KMS-11 (cell line): Measurements from ENCODE around the gene WDR48.

ENCODE experiments used
- H2AFZ ChIP-seq: fragments of 200-600 bp; sonication (generic); 2 replicates; pipeline ENCODE4 v1.6.1; 2016; ENCODE audit warnings: antibody characterized with exemption, mixed run types, low read depth
- H3K27ac ChIP-seq: fragments of 200-600 bp; sonication (generic); 2 replicates; pipeline ENCODE4 v1.6.1; 2016; ENCODE audit warnings: mild to moderate bottlenecking, mixed run types
- H3K27me3 ChIP-seq: fragments of 200-600 bp; sonication (generic); 2 replicates; pipeline ENCODE4 v1.6.1; 2017; ENCODE audit warnings: mild to moderate bottlenecking, low read depth, mixed run types, moderate library complexity; ENCODE audit not compliant: insufficient read depth
- H3K36me3 ChIP-seq: fragments of 200-600 bp; sonication (generic); 2 replicates; pipeline ENCODE4 v1.6.1; 2017; ENCODE audit warnings: mild to moderate bottlenecking, mixed run types; ENCODE audit not compliant: insufficient read depth
- H3K4me1 ChIP-seq: fragments of 200-600 bp; sonication (generic); 2 replicates; pipeline ENCODE4 v1.6.1; 2016; ENCODE audit warnings: mild to moderate bottlenecking, low read depth, mixed run types; ENCODE audit not compliant: poor library complexity, severe bottlenecking
- H3K4me2 ChIP-seq: fragments of 200-600 bp; sonication (generic); 2 replicates; pipeline ENCODE4 v1.7.0; 2016; ENCODE audit warnings: mild to moderate bottlenecking, mixed run types
- H3K4me3 ChIP-seq: fragments of 200-600 bp; sonication (generic); IDR thresholded peaks from 2 replicates; pipeline ENCODE4 v1.6.1; 2017; ENCODE audit warnings: low read depth, low read length, mixed read lengths; ENCODE audit not compliant: insufficient read depth
- H3K79me2 ChIP-seq: fragments of 200-600 bp; sonication (generic); 2 replicates; pipeline ENCODE4 v1.6.1; 2016; ENCODE audit warnings: low read depth, mixed run types; ENCODE audit not compliant: insufficient read depth
- H3K9ac ChIP-seq: fragments of 200-600 bp; sonication (generic); 2 replicates; pipeline ENCODE4 v1.6.1; 2016; ENCODE audit warnings: mild to moderate bottlenecking, mixed run types
- H4K20me1 ChIP-seq: fragments of 200-600 bp; sonication (generic); 2 replicates; pipeline ENCODE4 v1.6.1; 2016; ENCODE audit warnings: mild to moderate bottlenecking, mixed run types; ENCODE audit not compliant: insufficient read depth
- TF ChIP-seq, protein P1 (sequence below): fragments of 200-600 bp; sonication (generic); conservative IDR thresholded peaks from 2 replicates; pipeline ENCODE4 v1.6.1; 2017; ENCODE audit warnings: low read depth, mild to moderate bottlenecking, antibody characterized with exemption, low read length, moderate library complexity, mixed read lengths

The WDR48 gene

GRCh38 chr3:39068556-39068955 is 16.7 kb downstream of the WDR48 start:
- Histone ChIP-seq H3K79me2 (no peaks in the 10 kb centered on the region), H4K20me1 (no peaks in the 10 kb centered on the region), H3K9ac (no peak overlapping the region), H3K27ac (no peak overlapping the region), H3K4me2 (no peak overlapping the region), H2AFZ (no peak overlapping the region), H3K36me3 (no peaks in the 10 kb centered on the region), H3K27me3 (no peaks in the 10 kb centered on the region), H3K4me3 (no peak overlapping the region), H3K4me1 (peaks cover 7% of the 10 kb centered on the region)
- TF ChIP-seq, protein P1, sequence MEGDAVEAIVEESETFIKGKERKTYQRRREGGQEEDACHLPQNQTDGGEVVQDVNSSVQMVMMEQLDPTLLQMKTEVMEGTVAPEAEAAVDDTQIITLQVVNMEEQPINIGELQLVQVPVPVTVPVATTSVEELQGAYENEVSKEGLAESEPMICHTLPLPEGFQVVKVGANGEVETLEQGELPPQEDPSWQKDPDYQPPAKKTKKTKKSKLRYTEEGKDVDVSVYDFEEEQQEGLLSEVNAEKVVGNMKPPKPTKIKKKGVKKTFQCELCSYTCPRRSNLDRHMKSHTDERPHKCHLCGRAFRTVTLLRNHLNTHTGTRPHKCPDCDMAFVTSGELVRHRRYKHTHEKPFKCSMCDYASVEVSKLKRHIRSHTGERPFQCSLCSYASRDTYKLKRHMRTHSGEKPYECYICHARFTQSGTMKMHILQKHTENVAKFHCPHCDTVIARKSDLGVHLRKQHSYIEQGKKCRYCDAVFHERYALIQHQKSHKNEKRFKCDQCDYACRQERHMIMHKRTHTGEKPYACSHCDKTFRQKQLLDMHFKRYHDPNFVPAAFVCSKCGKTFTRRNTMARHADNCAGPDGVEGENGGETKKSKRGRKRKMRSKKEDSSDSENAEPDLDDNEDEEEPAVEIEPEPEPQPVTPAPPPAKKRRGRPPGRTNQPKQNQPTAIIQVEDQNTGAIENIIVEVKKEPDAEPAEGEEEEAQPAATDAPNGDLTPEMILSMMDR = no peak

DNA sequence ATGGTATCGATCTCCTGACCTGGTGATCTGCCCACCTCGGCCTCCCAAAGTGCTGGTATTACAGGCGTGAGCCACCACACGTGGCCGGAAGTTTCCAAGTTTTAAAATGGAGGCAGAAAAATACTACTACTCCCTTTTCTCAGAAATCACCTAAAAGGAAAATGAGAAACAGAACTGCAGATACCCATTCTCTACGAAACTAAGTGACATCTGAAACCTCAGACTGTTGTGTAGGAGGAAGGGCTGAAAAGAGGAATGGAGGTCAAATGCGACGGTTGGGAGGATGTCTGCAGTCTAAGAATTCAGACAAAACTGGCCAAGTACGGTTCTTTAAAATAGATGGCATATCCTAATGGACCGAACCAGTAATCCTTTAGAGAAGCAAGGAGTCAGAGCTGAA is 24.1 kb downstream of the WDR48 start:
- Histone ChIP-seq H3K27ac (peak overlapping the region; percentile 67), H3K79me2 (no peaks in the 10 kb centered on the region), H3K9ac (peak overlapping the region; percentile 18; the same call in 1 of the 2 replicates), H3K36me3 (no peaks in the 10 kb centered on the region), H4K20me1 (no peaks in the 10 kb centered on the region), H3K27me3 (no peaks in the 10 kb centered on the region), H3K4me3 (no peak overlapping the region), H2AFZ (peak overlapping the region; percentile 22; the same call in 1 of the 2 replicates), H3K4me1 (peaks cover 23% of the 10 kb centered on the region), H3K4me2 (peak overlapping the region; percentile 33)
- TF ChIP-seq, protein P1 = no peak

DNA sequence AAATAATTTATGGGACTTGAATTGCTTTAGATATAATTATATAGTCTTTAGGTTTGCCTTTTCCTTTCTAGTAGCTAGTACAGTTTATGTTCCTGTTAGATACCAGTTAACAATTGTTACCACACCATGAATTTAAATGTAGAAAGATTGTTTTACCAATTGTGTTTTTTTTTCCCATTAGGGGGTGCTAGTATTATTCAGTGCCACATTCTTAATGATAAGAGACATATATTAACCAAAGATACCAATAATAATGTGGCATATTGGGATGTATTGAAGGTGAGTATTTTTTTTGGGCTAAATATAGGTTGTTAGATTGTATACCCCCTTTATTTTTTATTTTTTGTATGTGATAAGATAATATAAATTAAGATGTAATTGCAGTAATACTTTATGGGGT is 27.7 kb downstream of the WDR48 start:
- Histone ChIP-seq H3K79me2 (no peaks in the 10 kb centered on the region), H3K27ac (no peak overlapping the region), H3K4me2 (no peak overlapping the region), H4K20me1 (no peaks in the 10 kb centered on the region), H3K27me3 (no peaks in the 10 kb centered on the region), H2AFZ (no peak overlapping the region), H3K4me3 (no peak overlapping the region), H3K36me3 (no peaks in the 10 kb centered on the region), H3K9ac (no peak overlapping the region), H3K4me1 (peaks cover 23% of the 10 kb centered on the region)
- TF ChIP-seq, protein P1 = 0 out of 2 replicates have a peak, but pooled peaks have one; percentile 24

DNA sequence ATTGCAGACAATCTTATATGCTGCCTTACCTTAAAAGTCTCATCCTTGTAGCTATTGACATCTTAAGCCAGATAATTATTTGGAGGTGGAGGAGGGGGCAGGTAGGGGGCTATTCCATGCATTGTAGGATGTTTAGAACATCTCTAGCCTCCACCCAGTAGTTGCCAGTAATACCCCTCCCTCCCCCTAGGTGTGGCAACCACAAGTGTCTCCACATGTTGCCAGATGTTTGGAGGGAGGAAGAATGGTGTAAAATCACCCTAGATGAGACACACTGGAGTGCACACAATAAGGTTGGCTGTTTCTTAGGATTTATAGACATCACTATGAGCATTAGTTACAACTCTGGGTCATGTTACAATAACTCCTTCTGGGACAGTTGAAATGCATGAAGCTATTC is 28.2 kb downstream of the WDR48 start:
- H3K9ac ChIP-seq = no peak overlapping the region
- H3K36me3 ChIP-seq = no peaks in the 10 kb centered on the region
- H3K27me3 ChIP-seq = no peaks in the 10 kb centered on the region
- no peak overlapping the region for H2AFZ ChIP-seq
- no peak overlapping the region for H3K4me2 ChIP-seq
- H3K27ac ChIP-seq = no peak overlapping the region
- H3K4me3 ChIP-seq = no peak overlapping the region
- TF ChIP-seq, protein P1 = 0 out of 2 replicates have a peak, but pooled peaks have one; percentile 4
- H3K79me2 ChIP-seq = no peaks in the 10 kb centered on the region
- H4K20me1 ChIP-seq = no peaks in the 10 kb centered on the region
- peaks cover 23% of the 10 kb centered on the region for H3K4me1 ChIP-seq
